ENCODE results near the gene NCOA3. TPM values are rescaled to one million over a fixed set of nuclear protein-coding genes. Genes with fewer than 3 reads are reported as not detected.

Gene NCOA3
- total RNA-seq, 1 experiment from 2014 or later = 60.3 TPM

GRCh38 chr20:47480705-47481104 lies 21.0 kb upstream of the NCOA3 start:
- no TSS peak for BruUV-seq (replicated peaks)
- H3K9me3 Mint-ChIP-seq (ENCODE audit: low read depth, unreplicated experiment) = no peaks in the 10 kb centered on the region
- CTCF ChIA-PET = interaction anchor here (0.5 kb wide), 1 partner anchor 97 kb away, joined by 3 read pairs; no protein-coding TSS in a partner anchor
- H3K27me3 Mint-ChIP-seq (ENCODE audit: unreplicated experiment) = no peaks in the 10 kb centered on the region
- H3K27ac Mint-ChIP-seq (ENCODE audit: unreplicated experiment) = no peak overlapping the region
- peaks cover 7% of the 10 kb centered on the region for H3K4me1 Mint-ChIP-seq (ENCODE audit: low read depth, unreplicated experiment)
- H3K36me3 Mint-ChIP-seq (ENCODE audit: insufficient read depth, unreplicated experiment) = no peaks in the 10 kb centered on the region
- intact Hi-C loops (cut with micrococcal nuclease; ENCODE audit: unreplicated experiment) = no loop called here
- H3K4me3 Mint-ChIP-seq (ENCODE audit: low read depth, unreplicated experiment) = no peak overlapping the region
- no peak for TF ChIP-seq CTCF (IDR thresholded peaks at IDR 0.05; ENCODE audit: unreplicated experiment)
- no peak for DNase-seq

DNA sequence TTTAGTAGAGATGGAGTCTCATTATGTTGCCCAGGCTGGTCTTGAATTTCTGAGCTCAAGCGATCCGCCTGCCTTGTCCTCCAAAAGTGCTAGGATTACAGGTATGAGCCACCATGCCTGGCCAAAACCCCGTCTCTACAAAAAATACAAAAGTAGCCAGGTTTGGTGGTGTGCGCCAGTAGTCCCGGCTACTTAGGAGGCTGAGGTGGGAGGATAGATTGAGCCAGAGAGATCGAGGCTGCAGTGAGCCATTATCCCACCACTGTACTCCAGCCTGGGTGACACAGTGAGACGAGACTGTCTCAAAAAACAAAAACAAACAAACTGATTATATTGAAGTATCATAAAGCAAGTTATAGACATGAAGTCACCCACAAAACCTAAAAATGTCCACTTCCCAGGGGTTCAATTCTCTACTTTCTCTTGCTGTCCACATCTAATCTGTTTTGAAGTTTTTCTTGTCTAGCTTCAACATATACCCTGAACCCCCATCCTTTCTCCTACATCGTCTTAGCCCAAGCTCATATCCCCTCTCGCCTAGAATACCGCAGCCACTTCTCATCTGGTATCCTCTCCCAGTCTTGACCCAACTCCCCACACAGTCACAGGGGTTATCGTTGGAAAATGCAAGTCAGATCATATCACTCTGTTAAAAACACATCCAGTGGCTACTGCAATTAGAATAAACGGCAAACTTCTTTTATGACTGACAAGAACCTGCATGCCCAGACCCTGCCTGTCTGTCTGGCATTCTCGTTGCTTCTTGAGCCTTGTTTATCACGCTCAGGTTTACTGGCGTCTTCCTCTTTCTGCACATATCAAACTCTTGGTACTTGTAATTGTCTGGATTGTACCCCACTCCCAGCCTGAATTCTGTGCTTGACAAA lies 20.1 kb upstream of the NCOA3 start:
- Mint-ChIP-seq H3K27ac (ENCODE audit: unreplicated experiment) (no peak overlapping the region), H3K4me3 (ENCODE audit: low read depth, unreplicated experiment) (no peak overlapping the region), H3K9me3 (ENCODE audit: low read depth, unreplicated experiment) (no peaks in the 10 kb centered on the region), H3K4me1 (ENCODE audit: low read depth, unreplicated experiment) (peaks cover 7% of the 10 kb centered on the region), H3K27me3 (ENCODE audit: unreplicated experiment) (no peaks in the 10 kb centered on the region), H3K36me3 (ENCODE audit: insufficient read depth, unreplicated experiment) (no peaks in the 10 kb centered on the region)
- TF ChIP-seq CTCF (IDR thresholded peaks at IDR 0.05; ENCODE audit: unreplicated experiment) = no peak
- intact Hi-C loops (cut with micrococcal nuclease; ENCODE audit: unreplicated experiment) = no loop called here
- no TSS peak for BruUV-seq (replicated peaks)
- DNase-seq = no peak
- CTCF ChIA-PET = no interaction called here

- no peak overlapping the region for H3K27ac Mint-ChIP-seq (ENCODE audit: unreplicated experiment)
- no peaks in the 10 kb centered on the region for H3K27me3 Mint-ChIP-seq (ENCODE audit: unreplicated experiment)
- no peak for TF ChIP-seq CTCF (IDR thresholded peaks at IDR 0.05; ENCODE audit: unreplicated experiment)
- no peaks in the 10 kb centered on the region for H3K36me3 Mint-ChIP-seq (ENCODE audit: insufficient read depth, unreplicated experiment)
- peaks cover 18% of the 10 kb centered on the region for H3K4me1 Mint-ChIP-seq (ENCODE audit: low read depth, unreplicated experiment)
- H3K4me3 Mint-ChIP-seq (ENCODE audit: low read depth, unreplicated experiment) = no peak overlapping the region
- DNase-seq = no peak
- BruUV-seq (replicated peaks) = no TSS peak
- CTCF ChIA-PET = no interaction called here
- intact Hi-C loops (cut with micrococcal nuclease; ENCODE audit: unreplicated experiment) = no loop called here
- no peaks in the 10 kb centered on the region for H3K9me3 Mint-ChIP-seq (ENCODE audit: low read depth, unreplicated experiment)
These were observed 19.0 kb upstream of the NCOA3 start for GRCh38 chr20:47482705-47483104.

GRCh38 chr20:47484303-47484702 lies 17.4 kb upstream of the NCOA3 start:
- Mint-ChIP-seq H3K9me3 (ENCODE audit: low read depth, unreplicated experiment) (no peaks in the 10 kb centered on the region), H3K4me3 (ENCODE audit: low read depth, unreplicated experiment) (no peak overlapping the region), H3K4me1 (ENCODE audit: low read depth, unreplicated experiment) (peaks cover 18% of the 10 kb centered on the region), H3K27me3 (ENCODE audit: unreplicated experiment) (no peaks in the 10 kb centered on the region), H3K27ac (ENCODE audit: unreplicated experiment) (no peak overlapping the region), H3K36me3 (ENCODE audit: insufficient read depth, unreplicated experiment) (no peaks in the 10 kb centered on the region)
- intact Hi-C loops (cut with micrococcal nuclease; ENCODE audit: unreplicated experiment) = no loop called here
- no peak for DNase-seq
- CTCF ChIA-PET = interaction anchor here (0.5 to 0.7 kb wide), 2 partner anchors 11 to 45 kb away, joined by 3 to 4 read pairs; no protein-coding TSS in a partner anchor
- no peak for TF ChIP-seq CTCF (IDR thresholded peaks at IDR 0.05; ENCODE audit: unreplicated experiment)
- no TSS peak for BruUV-seq (replicated peaks)
